ENCODE results near the gene C16orf74.

Gene C16orf74

GRCh38 chr16:85751698-85752501 lies 1.0 kb upstream of the C16orf74 start:
- H3K9me3 ChIP-seq = no peaks in the 10 kb centered on the region
- H3K9ac ChIP-seq = peak overlapping the region; percentile 23; the same call in 1 of the 2 replicates
- H3K4me1 ChIP-seq = peaks cover 96% of the 10 kb centered on the region
- no peak for TF ChIP-seq Cebpa-rat (IDR thresholded peaks at IDR 0.05)
- H4K20me1 ChIP-seq = peaks cover 35% of the 10 kb centered on the region
- H3K36me3 ChIP-seq = no peaks in the 10 kb centered on the region
- H3K4me3 ChIP-seq = peak overlapping the region; percentile 80
- H3K27ac ChIP-seq = peak overlapping the region; percentile 79; the same call in 1 of the 2 replicates
- no peaks in the 10 kb centered on the region for H3K27me3 ChIP-seq
- H3K4me2 ChIP-seq = peak overlapping the region; percentile 99

GRCh38 chr16:85750146-85750826 lies 610 bp downstream of the C16orf74 start:
- Histone ChIP-seq H3K4me2 (peak overlapping the region; percentile 99), H3K4me3 (peak overlapping the region; percentile 80), H3K27me3 (no peaks in the 10 kb centered on the region), H3K4me1 (peaks cover 96% of the 10 kb centered on the region), H3K9me3 (no peaks in the 10 kb centered on the region), H3K9ac (peak overlapping the region; percentile 75), H3K36me3 (no peaks in the 10 kb centered on the region), H3K27ac (peak overlapping the region; percentile 79), H4K20me1 (peaks cover 51% of the 10 kb centered on the region)
- TF ChIP-seq Cebpa-rat (IDR thresholded peaks at IDR 0.05) = no peak

GRCh38 chr16:85749771-85750145 lies 1.1 kb downstream of the C16orf74 start:
- no peaks in the 10 kb centered on the region for H3K9me3 ChIP-seq
- H3K27ac ChIP-seq = no peak overlapping the region
- no peak for TF ChIP-seq Cebpa-rat (IDR thresholded peaks at IDR 0.05)
- H3K4me3 ChIP-seq = peak overlapping the region; percentile 80
- peak overlapping the region; percentile 99 for H3K4me2 ChIP-seq
- H3K4me1 ChIP-seq = peaks cover 96% of the 10 kb centered on the region
- H3K27me3 ChIP-seq = no peaks in the 10 kb centered on the region
- peak overlapping the region; percentile 75; the same call in 1 of the 2 replicates for H3K9ac ChIP-seq
- peaks cover 56% of the 10 kb centered on the region for H4K20me1 ChIP-seq
- H3K36me3 ChIP-seq = no peaks in the 10 kb centered on the region

GRCh38 chr16:85746460-85747215 lies 4.3 kb downstream of the C16orf74 start:
- Histone ChIP-seq H3K27ac (no peak overlapping the region), H3K27me3 (no peaks in the 10 kb centered on the region), H4K20me1 (peaks cover 60% of the 10 kb centered on the region), H3K4me3 (no peak overlapping the region), H3K4me2 (peak overlapping the region; percentile 71), H3K4me1 (peaks cover 79% of the 10 kb centered on the region), H3K36me3 (peaks cover 14% of the 10 kb centered on the region), H3K9ac (peak overlapping the region; percentile 19; the same call in 1 of the 2 replicates), H3K9me3 (no peaks in the 10 kb centered on the region)
- no peak for TF ChIP-seq Cebpa-rat (IDR thresholded peaks at IDR 0.05)

- Histone ChIP-seq H3K27ac (no peak overlapping the region), H3K36me3 (peaks cover 38% of the 10 kb centered on the region), H3K4me2 (no peak overlapping the region), H3K9ac (no peak overlapping the region), H3K4me3 (no peak overlapping the region), H3K9me3 (no peaks in the 10 kb centered on the region), H3K27me3 (no peaks in the 10 kb centered on the region), H3K4me1 (peaks cover 63% of the 10 kb centered on the region), H4K20me1 (peaks cover 75% of the 10 kb centered on the region)
- no peak for TF ChIP-seq Cebpa-rat (IDR thresholded peaks at IDR 0.05)
Observed at GRCh38 chr16:85738923-85739715, 11.8 kb downstream of the C16orf74 start.

GRCh38 chr16:85736921-85737320 lies 14.0 kb downstream of the C16orf74 start:
- Histone ChIP-seq H3K36me3 (peaks cover 27% of the 10 kb centered on the region), H3K4me1 (peaks cover 76% of the 10 kb centered on the region), H3K27ac (no peak overlapping the region), H3K4me2 (peak overlapping the region; percentile 91), H3K27me3 (no peaks in the 10 kb centered on the region), H4K20me1 (peaks cover 62% of the 10 kb centered on the region), H3K9me3 (no peaks in the 10 kb centered on the region), H3K9ac (no peak overlapping the region), H3K4me3 (no peak overlapping the region)
- TF ChIP-seq Cebpa-rat (IDR thresholded peaks at IDR 0.05) = no peak

GRCh38 chr16:85735946-85736345 lies 14.9 kb downstream of the C16orf74 start:
- Histone ChIP-seq H3K9ac (no peak overlapping the region), H4K20me1 (peaks cover 52% of the 10 kb centered on the region), H3K4me1 (peaks cover 81% of the 10 kb centered on the region), H3K4me3 (no peak overlapping the region), H3K9me3 (no peaks in the 10 kb centered on the region), H3K27ac (no peak overlapping the region), H3K27me3 (no peaks in the 10 kb centered on the region), H3K4me2 (peak overlapping the region; percentile 91), H3K36me3 (peaks cover 21% of the 10 kb centered on the region)
- TF ChIP-seq Cebpa-rat (IDR thresholded peaks at IDR 0.05) = no peak

- peaks cover 88% of the 10 kb centered on the region for H3K4me1 ChIP-seq
- H3K4me2 ChIP-seq = peak overlapping the region; percentile 91
- peaks cover 15% of the 10 kb centered on the region; the same call in 1 of the 2 replicates for H3K36me3 ChIP-seq
- H4K20me1 ChIP-seq = peaks cover 50% of the 10 kb centered on the region
- H3K9me3 ChIP-seq = no peaks in the 10 kb centered on the region
- peak overlapping the region; percentile 42; the same call in 1 of the 2 replicates for H3K4me3 ChIP-seq
- no peaks in the 10 kb centered on the region for H3K27me3 ChIP-seq
- TF ChIP-seq Cebpa-rat (IDR thresholded peaks at IDR 0.05) = no peak
- peak overlapping the region; percentile 51; the same call in 1 of the 2 replicates for H3K9ac ChIP-seq
- H3K27ac ChIP-seq = peak overlapping the region; percentile 78
Observed at GRCh38 chr16:85735225-85735635, 15.7 kb downstream of the C16orf74 start.

All from BLaER1 (cell line).